Bronchial epithelial cell (primary cell): Measurements from ENCODE around the gene ZBTB38. TPM values are rescaled to one million over a fixed set of nuclear protein-coding genes. Genes with fewer than 3 reads are reported as not detected.

Experiments used
- DNase-seq: peaks from one replicate; pipeline ENCODE4 v3.0.0-alpha.2; 2010; ENCODE audit warnings: low read depth
- FAIRE-seq: peaks from 2 replicates; lab custom pipeline; 2011; peaks lifted over from hg19 to GRCh38; lab: Jason Lieb, UNC
- H3K27me3 ChIP-seq: 2 replicates; pipeline ENCODE4 v1.5.1; 2011; ENCODE audit warnings: low read length; ENCODE audit not compliant: control insufficient read depth, insufficient read depth
- H3K36me3 ChIP-seq: 2 replicates; pipeline ENCODE4 v1.5.1; 2011; ENCODE audit warnings: low read length; ENCODE audit not compliant: control insufficient read depth, insufficient read depth
- H3K4me3 ChIP-seq: 2 replicates; pipeline ENCODE4 v1.5.1; 2011; ENCODE audit warnings: mild to moderate bottlenecking, low read depth, low read length, control low read depth
- CTCF ChIP-seq: IDR thresholded peaks from 2 replicates; pipeline ENCODE4 v1.5.1; 2011; ENCODE audit warnings: mild to moderate bottlenecking, moderate library complexity, low read length, control low read depth, inconsistent platforms; ENCODE audit not compliant: insufficient read depth, severe bottlenecking
- total RNA-seq: library from RNA; depleted of rRNA; stranded (reverse); fragments of >200 nt; gene quantifications from 2 replicates; pipeline ENCODE4 v1.2.1, GENCODE V29; 2014

ZBTB38 gene
- total RNA-seq, 1 donor from 2014 or later, result 59.0 TPM

- Histone ChIP-seq H3K36me3 (no peaks in the 10 kb centered on the region), H3K27me3 (no peaks in the 10 kb centered on the region), H3K4me3 (no peak overlapping the region)
- FAIRE-seq, result no peak
- DNase-seq, result peak; percentile 99
- no peak for TF ChIP-seq CTCF
These were observed 31.4 kb upstream of the ZBTB38 start for GRCh38 chr3:141336672-141337522.

- FAIRE-seq (no peak), DNase-seq (no peak)
- Histone ChIP-seq H3K27me3 (no peaks in the 10 kb centered on the region), H3K4me3 (no peak overlapping the region), H3K36me3 (no peaks in the 10 kb centered on the region)
- TF ChIP-seq CTCF, result no peak
These were observed 30.8 kb upstream of the ZBTB38 start for GRCh38 chr3:141337523-141337854.

GRCh38 chr3:141337991-141338390 is 30.3 kb upstream of the ZBTB38 start:
- FAIRE-seq (no peak), DNase-seq (no peak)
- Histone ChIP-seq H3K36me3 (no peaks in the 10 kb centered on the region), H3K4me3 (no peak overlapping the region), H3K27me3 (no peaks in the 10 kb centered on the region)
- TF ChIP-seq CTCF, result no peak

- DNase-seq (no peak), FAIRE-seq (no peak)
- H3K36me3 ChIP-seq, result no peaks in the 10 kb centered on the region
- H3K4me3 ChIP-seq, result no peak overlapping the region
- TF ChIP-seq CTCF, result no peak
- H3K27me3 ChIP-seq, result no peaks in the 10 kb centered on the region
These were observed 29.4 kb upstream of the ZBTB38 start for GRCh38 chr3:141338881-141339280.

- FAIRE-seq (no peak), DNase-seq (no peak)
- no peak for TF ChIP-seq CTCF
- no peak overlapping the region for H3K4me3 ChIP-seq
- H3K27me3 ChIP-seq, result no peaks in the 10 kb centered on the region
- no peaks in the 10 kb centered on the region for H3K36me3 ChIP-seq
These were observed 26.8 kb upstream of the ZBTB38 start for GRCh38 chr3:141341536-141341935.

- DNase-seq, result no peak
- no peak for FAIRE-seq
- no peak for TF ChIP-seq CTCF
- no peaks in the 10 kb centered on the region for H3K27me3 ChIP-seq
- no peaks in the 10 kb centered on the region for H3K36me3 ChIP-seq
- H3K4me3 ChIP-seq, result no peak overlapping the region
These were observed 25.9 kb upstream of the ZBTB38 start for GRCh38 chr3:141342386-141342785.
